Head of caudate nucleus (tissue), 42 donors: ENCODE measurements around the gene NASP.
"Not testable (repeated sequence)": the region's sequence is repeated elsewhere in the genome, so short reads cannot be mapped to it uniquely, and the experiment has no call there.

Source experiments
- DNase-seq, 42 donors: peaks; one replicate each; pipeline versions ENCODE4 v3.0.0 to v3.0.0-alpha.2; 2020 to 2021; ENCODE audit warnings: mixed read lengths in 7 of 42
- intact Hi-C: fragments of 100-400 bp; cut with DNase I; formaldehyde crosslinking; loops from one replicate; pipeline ENCODE4 v1.15.0; 2022

NASP gene

DNA sequence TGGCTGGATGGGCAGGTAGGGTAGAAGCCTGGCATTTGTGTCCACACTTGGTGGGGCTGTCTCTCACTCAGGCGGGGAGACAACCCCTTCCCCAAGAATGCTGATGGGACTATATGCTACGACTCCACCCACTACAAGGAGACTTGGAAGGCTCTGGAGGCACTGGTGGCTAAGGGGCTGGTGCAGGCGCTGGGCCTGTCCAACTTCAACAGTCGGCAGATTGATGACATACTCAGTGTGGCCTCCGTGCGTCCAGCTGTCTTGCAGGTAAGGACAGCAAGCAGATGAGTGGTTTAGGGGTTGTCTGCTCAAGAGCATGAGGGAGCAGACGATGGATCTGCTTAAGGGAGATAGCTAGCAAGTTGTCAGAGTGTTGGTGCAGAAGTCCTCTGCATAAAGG lies 15.9 kb upstream of the NASP start:
- DNase-seq: no peak
- intact Hi-C loops: loop anchor here (10.0 kb wide), 1 partner anchor 203 kb away; no protein-coding TSS in a partner anchor

DNA sequence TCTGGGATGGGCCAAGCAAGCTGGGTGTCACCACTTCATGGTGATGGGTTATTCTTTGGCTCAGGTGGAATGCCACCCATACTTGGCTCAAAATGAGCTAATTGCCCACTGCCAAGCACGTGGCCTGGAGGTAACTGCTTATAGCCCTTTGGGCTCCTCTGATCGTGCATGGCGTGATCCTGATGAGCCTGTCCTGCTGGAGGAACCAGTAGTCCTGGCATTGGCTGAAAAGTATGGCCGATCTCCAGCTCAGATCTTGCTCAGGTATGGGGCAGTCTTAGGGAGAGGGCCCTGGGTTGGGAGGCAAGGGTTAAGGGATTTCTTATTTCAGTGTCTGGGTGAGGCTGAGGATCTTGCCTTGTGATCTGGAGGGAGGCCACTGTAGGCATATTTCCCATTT lies 15.4 kb upstream of the NASP start:
- no peak for DNase-seq
- intact Hi-C loops: loop anchor here (10.0 kb wide), 1 partner anchor 204 kb away; no protein-coding TSS in a partner anchor

DNA sequence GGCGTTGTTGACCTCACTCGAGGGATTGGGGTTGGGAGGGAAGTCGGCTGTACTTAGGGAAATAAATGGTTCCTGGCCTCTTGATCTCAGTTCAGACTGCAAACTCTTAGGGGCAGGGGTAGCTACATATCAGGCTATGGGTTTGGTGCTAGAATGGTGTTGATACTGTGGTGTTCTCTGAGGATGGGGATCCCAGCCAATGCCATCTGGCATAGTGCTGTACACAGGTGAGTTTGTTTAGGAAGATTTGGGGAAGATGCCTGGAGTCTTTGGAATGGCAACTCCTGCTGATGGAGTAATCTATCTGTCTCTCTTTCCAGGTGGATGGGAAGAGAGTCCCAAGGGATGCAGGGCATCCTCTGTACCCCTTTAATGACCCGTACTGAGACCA lies 14.3 kb upstream of the NASP start:
- no peak for DNase-seq
- intact Hi-C loops: loop anchor here (10.0 kb wide), 1 partner anchor 205 kb away; no protein-coding TSS in a partner anchor

DNA sequence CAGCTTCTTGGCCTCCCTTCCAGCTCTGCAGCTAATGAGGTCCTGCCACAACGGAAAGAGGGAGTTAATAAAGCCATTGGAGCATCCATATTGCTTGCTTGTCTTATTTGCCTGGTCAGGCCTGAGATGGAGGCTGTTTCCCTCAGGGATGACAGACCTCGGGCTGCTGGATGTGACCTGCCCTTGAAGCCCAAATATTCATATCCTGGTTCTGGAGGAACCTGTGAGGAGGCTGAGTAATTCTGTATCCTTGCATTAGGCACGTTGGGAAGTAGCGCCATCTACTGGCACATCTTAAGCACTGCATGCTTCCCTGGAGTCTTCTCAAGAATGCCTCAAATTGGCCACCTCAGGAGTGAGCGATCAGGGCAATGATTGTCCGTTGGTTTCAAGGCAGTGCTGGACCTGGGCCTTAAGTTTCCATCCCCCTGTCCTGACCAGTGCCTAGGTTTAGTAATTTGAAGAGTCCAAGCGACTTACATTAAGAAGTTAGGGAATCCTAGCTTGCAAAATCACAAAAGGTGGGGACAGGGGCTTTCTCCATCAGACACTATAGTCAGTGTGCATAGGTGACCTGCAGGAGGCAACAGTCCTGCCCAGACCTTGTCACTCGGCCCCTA lies 13.8 kb upstream of the NASP start:
- peak; percentile 19 to 91 (median 79) for DNase-seq
- intact Hi-C loops: loop anchor here (5.0 to 10.0 kb wide), 3 partner anchors 53 to 225 kb away; partner anchors contain the start of genes MUTYH and TOE1

DNA sequence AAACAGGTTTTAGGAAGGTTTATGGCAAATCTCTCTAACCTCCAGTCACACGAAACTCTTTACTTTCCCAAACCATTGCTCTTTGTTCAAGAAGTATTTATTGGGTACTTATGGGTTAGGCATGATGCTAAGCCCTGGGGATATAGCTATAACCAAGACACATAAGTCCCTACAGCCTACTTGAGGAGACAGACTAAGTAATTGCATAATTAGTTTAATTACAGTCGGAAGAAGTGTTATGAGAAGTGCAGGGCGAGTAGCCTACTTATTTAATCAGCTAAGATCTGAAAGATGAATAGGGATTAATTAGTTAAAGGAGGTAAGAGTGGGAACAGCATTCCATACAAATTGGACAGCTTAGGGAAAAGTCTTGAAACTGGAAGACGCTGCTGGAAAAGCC lies 13.2 kb upstream of the NASP start:
- intact Hi-C loops: loop anchor here (5.0 to 10.0 kb wide), 2 partner anchors 53 to 226 kb away; partner anchors contain the start of genes MUTYH and TOE1
- no peak for DNase-seq

DNA sequence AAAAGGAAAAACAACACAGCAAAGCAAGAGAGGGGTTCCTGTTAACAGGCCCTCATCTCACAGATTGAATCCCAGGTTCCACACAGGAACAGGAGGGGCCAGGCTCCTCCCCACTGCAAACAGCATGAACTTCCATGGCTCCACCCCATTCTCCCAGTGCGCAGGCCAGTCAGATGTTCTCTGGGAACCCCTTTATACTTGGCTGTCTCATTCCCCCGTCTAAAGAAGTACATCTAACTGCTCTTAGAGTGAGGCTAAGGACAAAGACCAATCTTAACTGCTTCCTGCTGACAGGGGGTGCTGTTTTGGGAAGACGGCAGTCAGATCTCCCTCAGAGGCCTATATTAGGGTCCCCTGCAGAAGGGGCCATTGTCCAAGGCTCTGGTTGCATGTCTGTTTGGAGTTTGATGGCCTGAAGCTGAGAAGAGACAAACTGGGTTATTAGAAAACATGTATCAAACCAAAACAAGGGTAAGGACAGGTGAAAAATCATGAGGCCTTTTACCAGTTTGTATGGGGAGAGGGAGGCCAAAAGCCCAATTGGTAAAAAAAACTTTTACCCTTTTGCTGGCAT lies 10.5 kb upstream of the NASP start:
- intact Hi-C loops: loop anchor here (5.0 to 10.0 kb wide), 2 partner anchors 56 to 229 kb away; partner anchors contain the start of genes MUTYH and TOE1
- DNase-seq: no peak

DNA sequence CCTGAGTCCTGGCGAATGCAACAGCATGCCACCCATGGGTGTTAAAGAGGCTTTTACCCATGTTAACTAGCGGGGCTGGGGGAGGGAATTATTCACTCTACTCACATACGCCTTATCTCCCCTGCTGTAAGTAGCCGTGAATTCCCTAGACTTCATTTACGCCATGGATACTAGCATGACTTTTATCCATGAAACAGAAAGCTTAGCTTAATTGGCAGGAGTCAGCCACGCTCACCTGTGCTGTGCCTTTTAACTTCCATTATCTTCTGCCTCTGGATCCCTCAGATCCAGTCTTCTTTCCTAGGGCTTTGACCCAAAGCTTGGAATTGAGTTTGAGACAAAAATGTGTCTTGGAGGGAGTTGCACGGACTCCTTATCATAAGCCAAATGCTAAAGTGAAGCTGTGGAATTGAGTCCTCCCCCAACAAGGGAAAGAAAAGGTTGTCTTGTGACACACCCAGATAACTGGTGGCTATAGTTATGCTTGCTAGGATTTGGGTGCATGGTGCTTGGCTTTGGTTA lies 9.7 kb upstream of the NASP start:
- intact Hi-C loops: loop anchor here (5.0 to 10.0 kb wide), 2 partner anchors 57 to 229 kb away; partner anchors contain the start of genes MUTYH and TOE1
- no peak for DNase-seq

DNA sequence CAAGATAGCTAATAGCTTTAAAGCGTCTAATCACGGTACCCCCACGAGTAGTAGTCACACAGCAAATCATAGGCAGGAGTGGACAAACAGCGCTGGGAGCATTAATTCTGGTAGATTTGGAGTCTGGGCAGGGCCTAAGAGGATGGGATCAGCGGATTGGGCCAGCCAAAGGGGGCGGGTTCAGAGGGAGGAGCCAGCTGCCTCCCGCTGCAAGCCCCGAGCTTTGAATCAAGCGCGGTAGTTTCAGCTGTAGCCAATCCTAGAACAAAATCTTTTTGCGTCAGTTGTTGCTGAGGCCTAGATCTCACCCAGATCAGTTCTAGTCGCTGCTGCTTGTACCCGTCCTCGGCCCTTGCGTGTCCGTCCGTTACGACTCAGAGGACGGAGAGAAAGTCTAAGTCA lies 576 bp upstream of the NASP start:
- intact Hi-C loops: loop anchor here (5.0 kb wide), 1 partner anchor 104 kb away; the partner anchor contains the start of genes GPBP1L1 and TMEM69
- DNase-seq: peak; percentile 84 to 99 (median 97)

DNA sequence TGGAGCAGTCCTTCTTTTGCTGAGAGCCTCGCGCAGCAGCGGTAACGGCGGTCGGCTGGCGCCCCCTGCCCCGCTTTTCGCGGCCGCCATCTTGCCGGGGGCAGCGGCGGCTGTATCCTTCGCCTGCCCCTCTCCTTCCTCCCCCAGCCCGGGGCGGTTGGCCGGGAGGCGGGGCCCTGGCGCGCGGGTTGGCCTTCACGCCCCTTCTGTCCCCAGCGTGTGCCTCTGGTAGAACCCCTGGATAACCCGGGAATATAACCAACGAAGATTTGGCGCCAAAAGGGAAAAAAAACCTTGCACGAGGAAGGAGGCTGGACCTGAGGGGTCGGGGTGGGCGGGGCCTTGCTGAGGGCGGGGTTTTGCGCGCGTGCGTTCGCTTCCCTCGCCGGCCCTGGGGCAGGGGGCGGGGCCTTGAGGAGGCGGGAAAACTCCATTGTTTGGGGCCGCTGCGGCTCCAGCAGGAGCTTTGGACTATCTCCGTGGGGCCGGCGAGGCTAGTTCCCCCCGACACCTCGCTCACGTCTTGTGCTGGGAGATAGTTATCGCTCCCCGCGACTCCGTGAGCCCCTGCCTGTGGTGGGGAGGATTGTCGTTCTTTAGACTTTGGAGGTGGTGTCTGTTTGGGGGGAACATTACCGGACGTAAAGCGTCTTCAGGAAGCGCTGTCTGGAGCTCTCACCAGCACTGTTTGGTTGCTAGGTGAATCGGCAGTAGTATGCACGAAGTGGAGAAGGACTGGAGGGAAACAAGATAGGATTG lies 689 bp downstream of the NASP start:
- intact Hi-C loops: loop anchor here (5.0 kb wide), 1 partner anchor 103 kb away; the partner anchor contains the start of genes GPBP1L1 and TMEM69

DNA sequence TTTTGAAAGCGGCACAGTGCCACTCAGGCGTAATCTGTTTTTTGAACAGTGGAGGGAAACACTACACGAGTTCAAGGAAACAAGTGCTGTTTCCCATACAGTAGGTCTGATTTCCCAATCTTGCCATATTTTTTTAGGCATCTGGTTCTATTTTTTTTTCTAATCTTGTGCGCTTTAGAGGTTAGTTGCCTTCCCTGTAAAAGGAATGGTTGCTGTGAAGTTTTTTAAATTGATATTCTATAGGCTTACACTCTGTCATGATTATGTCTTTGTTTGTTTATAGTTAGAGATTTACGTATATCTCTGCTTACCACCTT lies 1.2 kb downstream of the NASP start:
- intact Hi-C loops: no loop called here
- DNase-seq: no peak

More for the DNA sequence above, 689 bp downstream of the NASP start:
- DNase-seq: peak; percentile 74 to 95 (median 90)

DNA sequence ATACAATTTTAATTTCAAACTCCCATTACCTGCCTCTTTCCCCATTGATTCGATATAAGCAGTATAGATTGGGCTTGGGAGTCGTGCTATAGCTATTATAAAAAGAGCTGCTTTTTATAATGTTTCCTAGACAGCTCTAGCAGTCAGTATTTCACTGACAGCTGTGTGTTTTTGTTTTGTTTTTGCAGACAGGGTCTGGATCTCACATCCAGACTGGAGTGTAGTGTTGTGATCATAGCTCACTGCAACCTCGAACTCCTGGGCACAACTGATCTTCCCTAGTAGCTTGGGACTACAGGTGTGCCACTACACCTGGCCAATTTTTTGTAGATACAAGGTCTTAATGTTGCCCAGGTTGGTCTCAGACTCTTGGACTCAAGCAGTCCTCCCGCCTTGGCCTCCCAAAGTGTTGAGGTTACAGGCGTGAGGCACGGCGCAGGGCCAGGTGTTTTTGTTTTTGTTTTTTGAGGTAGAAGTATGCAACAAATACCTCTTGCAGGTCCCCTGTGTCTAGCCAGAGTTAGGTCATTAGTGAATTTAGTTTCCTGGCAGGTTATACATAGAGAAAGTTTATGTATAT lies 1.7 kb downstream of the NASP start:
- DNase-seq: no peak
- intact Hi-C loops: no loop called here

DNA sequence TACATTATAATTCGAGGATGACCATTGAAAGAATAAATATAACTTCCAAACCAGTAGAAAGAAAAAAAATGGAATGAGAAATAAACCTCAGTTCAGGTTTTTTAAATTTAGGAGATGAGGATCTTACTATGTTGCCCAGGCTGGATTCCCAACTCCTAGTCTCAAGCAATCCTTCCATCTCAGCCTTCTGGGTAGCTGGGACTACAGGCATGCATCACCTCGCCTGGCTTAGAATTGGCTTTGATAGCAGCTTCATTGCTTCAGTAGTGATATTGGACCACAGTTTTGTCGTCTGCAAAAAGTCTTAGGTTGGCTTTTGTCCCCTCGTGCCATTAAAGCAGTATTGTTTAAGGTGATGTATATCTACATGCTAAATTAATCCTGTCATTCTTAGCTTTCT lies 2.9 kb downstream of the NASP start:
- intact Hi-C loops: no loop called here
- DNase-seq: no peak

DNA sequence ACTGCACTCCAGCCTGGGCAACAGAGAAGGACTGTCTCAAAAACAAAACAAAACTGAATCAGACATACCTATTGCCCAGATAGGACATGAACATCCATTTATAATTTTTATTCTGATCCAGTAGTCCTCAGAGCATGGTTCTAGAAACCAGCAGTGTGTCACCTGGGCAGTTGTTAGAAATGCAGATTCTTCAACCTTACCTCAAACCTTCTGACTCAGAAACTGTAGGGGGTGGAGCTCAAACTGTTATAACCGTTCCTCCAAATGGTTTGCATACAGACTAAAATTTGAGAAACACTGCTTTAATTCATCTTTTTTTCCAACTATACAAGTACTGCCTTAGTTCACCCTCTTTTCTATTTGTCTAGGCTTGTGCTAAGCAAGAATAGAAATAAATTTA lies 6.0 kb downstream of the NASP start:
- no peak for DNase-seq
- intact Hi-C loops: no loop called here

DNA sequence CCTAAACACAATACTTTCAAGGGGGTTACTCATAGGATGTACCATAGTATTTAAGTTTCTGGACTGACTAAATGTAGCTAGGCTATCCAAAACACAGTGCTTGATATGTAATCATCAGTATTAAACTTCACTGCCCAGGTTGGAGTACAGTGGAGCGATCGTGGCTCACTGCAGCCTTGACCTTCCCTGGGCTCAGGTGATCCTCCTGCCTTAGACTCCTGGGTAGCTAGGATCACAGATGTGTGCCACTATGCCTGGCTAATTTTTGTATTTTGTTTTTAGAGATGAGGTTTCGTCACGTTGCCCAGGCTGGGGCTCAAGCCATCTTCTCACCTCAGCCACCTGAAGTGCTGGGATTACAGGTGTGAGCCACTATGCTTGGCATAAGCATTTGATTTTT lies 10.6 kb downstream of the NASP start:
- intact Hi-C loops: no loop called here
- DNase-seq: no peak

DNA sequence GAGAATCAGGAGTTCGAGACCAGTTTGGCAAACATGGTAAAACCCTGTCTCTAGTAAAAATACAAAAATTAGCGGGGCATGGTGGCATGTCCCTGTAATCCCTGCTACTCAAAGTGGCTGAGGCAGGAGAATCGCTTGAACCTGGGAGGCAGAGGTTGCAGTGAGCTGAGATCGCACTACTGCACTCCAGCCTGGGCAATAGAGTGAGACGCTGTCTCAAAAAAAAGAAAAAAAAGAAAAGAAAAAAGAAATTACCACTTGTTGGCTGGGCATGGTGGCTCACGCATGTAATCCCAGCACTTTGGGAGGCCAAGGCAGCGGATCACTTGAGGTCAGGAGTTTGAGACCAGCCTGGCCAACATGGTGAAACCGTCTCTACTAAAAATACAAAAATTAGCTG lies 12.9 kb downstream of the NASP start:
- DNase-seq, intact Hi-C loops: not testable (repeated sequence)

DNA sequence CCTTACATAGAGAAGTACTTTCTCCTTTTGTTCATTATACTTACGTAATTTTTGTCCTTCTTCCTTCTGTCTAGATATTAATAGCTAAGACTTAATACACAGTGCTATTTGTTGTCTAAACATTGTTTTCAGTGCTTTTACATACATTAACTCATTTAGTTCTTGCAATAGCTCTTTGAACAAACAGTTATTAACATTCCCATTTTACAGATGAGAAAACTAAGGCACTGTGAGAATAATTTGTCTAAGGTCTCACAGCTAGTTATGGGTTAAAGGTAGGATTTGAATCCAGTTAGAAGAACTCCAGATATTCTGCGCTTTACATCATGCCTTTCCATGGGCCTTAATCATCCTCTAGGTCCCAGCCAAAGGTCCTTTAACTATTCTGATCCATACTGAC lies 20.4 kb downstream of the NASP start:
- no peak for DNase-seq
- intact Hi-C loops: no loop called here

DNA sequence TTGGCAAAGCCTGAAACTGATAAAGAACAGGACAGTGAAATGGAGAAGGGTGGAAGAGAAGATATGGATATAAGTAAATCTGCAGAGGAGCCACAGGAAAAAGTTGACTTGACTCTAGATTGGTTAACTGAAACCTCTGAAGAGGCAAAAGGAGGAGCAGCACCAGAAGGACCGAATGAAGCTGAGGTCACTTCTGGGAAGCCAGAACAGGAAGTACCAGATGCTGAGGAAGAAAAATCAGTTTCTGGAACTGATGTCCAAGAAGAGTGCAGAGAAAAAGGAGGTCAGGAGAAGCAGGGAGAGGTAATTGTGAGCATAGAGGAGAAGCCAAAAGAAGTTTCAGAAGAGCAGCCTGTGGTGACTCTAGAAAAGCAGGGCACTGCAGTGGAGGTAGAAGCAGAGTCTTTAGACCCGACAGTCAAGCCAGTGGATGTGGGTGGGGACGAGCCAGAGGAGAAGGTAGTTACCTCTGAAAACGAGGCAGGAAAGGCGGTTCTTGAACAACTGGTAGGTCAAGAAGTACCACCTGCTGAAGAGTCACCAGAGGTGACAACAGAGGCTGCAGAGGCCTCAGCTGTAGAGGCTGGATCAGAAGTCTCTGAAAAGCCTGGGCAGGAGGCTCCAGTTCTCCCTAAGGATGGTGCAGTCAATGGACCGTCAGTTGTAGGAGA lies 23.7 kb downstream of the NASP start:
- no peak for DNase-seq
- intact Hi-C loops: no loop called here

DNA sequence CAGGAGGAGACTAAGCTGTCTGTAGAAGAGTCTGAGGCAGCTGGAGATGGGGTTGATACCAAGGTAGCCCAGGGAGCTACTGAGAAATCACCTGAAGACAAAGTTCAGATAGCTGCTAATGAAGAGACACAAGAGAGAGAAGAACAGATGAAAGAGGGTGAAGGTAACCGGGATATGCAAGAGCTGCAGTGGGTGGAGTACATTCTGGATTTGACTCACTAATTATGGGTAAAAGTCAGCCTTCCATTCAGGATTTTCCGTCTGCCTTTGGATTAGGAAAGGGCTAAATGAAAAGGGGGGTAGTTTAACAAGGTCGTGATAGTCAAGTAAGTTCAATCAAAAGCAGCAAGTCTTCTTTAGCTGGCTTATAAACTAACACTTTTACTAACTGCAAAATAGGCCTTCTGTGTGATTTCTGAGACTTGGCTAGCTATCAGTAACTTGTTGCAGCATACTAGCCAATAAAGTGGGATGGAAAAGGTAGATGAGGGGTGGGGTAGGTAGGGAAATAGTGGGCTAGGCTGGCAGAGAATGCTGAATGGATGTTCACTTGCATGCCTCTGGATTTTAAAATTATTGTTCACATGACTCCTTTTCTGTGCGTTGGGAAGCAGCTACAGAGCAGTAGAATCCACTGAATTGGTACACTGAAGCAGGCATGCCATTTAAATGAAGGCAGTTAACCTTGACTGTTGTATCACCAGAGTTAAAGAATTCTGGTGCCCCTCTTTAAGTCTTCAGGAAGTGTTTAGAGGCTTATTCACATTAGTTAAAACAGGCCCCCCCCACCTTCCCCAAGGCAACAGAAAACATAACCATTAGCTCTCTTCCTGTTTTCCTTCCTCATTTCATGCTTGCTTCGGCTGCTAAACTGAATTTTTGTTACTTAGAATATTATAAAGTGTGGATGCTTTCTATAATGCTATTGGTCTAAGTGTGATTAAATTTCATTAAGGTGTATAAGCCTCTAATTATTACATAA lies 24.6 kb downstream of the NASP start:
- intact Hi-C loops: no loop called here
- DNase-seq: no peak
